OCI-LY7 (cell line): ENCODE results near the gene TRHDE. TPM values are rescaled to one million over a fixed set of nuclear protein-coding genes. Genes with fewer than 3 reads are reported as not detected.

Experiments
- BruUV-seq: library from RNA; stranded (reverse); fragments of 400-500 nt; replicated peaks from 2 replicates; lab custom pipeline; 2021; lab: Mats Ljungman, UMichigan
- CTCF ChIA-PET: fragments of 300-600 bp; sonication (Branson Sonifier 250); formaldehyde crosslinking; loops from one replicate; lab custom pipeline; 2022; ENCODE audit warnings: antibody characterized with exemption; ENCODE audit not compliant: unreplicated experiment; lab: Charles Lee
- POLR2A ChIA-PET: fragments of 300-600 bp; sonication (Branson Sonifier 250); formaldehyde crosslinking; loops from one replicate; lab custom pipeline; 2022; ENCODE audit warnings: antibody characterized with exemption; lab: Charles Lee
- DNase-seq: peaks from one replicate; pipeline ENCODE4 v3.0.0-alpha.2; 2015; ENCODE audit warnings: low spot score
- H2AFZ ChIP-seq: fragments of 200-600 bp; sonication (generic), shearing (Covaris generic); 2 replicates; pipeline ENCODE4 v1.6.1; 2014; ENCODE audit warnings: mild to moderate bottlenecking, antibody characterized with exemption, low read length, moderate library complexity
- H3K27ac ChIP-seq: fragments of 200-600 bp; sonication (generic); 2 replicates; pipeline ENCODE4 v1.5.1; 2014; ENCODE audit warnings: mixed run types, low read depth, mild to moderate bottlenecking, moderate library complexity, low read length, inconsistent platforms; ENCODE audit not compliant: poor library complexity, severe bottlenecking
- H3K36me3 ChIP-seq: fragments of 200-600 bp; sonication (generic); 2 replicates; pipeline ENCODE4 v1.6.1; 2014; ENCODE audit warnings: mild to moderate bottlenecking, antibody characterized with exemption, low read length, moderate library complexity, mixed read lengths; ENCODE audit not compliant: insufficient read depth
- H3K4me1 ChIP-seq: fragments of 200-600 bp; sonication (generic); 2 replicates; pipeline ENCODE4 v1.5.1; 2014; ENCODE audit warnings: mild to moderate bottlenecking, low read length; ENCODE audit not compliant: insufficient read depth, poor library complexity, severe bottlenecking
- H3K4me2 ChIP-seq: fragments of 200-600 bp; sonication (generic); 2 replicates; pipeline ENCODE4 v1.6.1; 2014; ENCODE audit warnings: mild to moderate bottlenecking, low read length
- H3K4me3 ChIP-seq: fragments of 200-600 bp; sonication (generic); 2 replicates; pipeline ENCODE4 v1.5.1; 2014; ENCODE audit warnings: mild to moderate bottlenecking, low read depth, low read length; ENCODE audit not compliant: poor library complexity, severe bottlenecking
- H3K79me2 ChIP-seq: fragments of 200-600 bp; sonication (generic); 2 replicates; pipeline ENCODE4 v1.6.1; 2016; ENCODE audit warnings: low read depth, mild to moderate bottlenecking, low read length, moderate library complexity, mixed read lengths; ENCODE audit not compliant: insufficient read depth
- H3K9me2 ChIP-seq: fragments of 200-600 bp; sonication (generic); 2 replicates; pipeline ENCODE4 v1.6.1; 2016; ENCODE audit warnings: mild to moderate bottlenecking, low read length, mixed read lengths; ENCODE audit not compliant: insufficient read depth
- H3K9me3 ChIP-seq: fragments of 200-600 bp; sonication (generic); 2 replicates; pipeline ENCODE4 v1.6.1; 2014; ENCODE audit warnings: mild to moderate bottlenecking, mixed run types, low read length, mixed read lengths
- H4K20me1 ChIP-seq: fragments of 200-600 bp; sonication (generic); 2 replicates; pipeline ENCODE4 v1.6.1; 2014; ENCODE audit warnings: mild to moderate bottlenecking, antibody characterized with exemption, low read length, moderate library complexity, mixed read lengths; ENCODE audit not compliant: insufficient read depth
- EZH2phosphoT487 ChIP-seq: fragments of 200-600 bp; sonication (generic); IDR thresholded peaks from 2 replicates; pipeline ENCODE4 v1.6.1; 2018; ENCODE audit warnings: low read depth, borderline replicate concordance, mild to moderate bottlenecking, mixed run types, antibody characterized with exemption, low read length, moderate library complexity, mixed read lengths
- intact Hi-C: fragments of 100-400 bp; cut with micrococcal nuclease; formaldehyde crosslinking; loops from one replicate; pipeline ENCODE4 v1.10.0; 2022; ENCODE audit not compliant: unreplicated experiment
- total RNA-seq, 2 experiments: library from RNA; depleted of rRNA in 1 of 2; stranded (reverse); fragments of >200 nt in 1 of 2; shearing (Covaris generic) in 1 of 2; gene quantifications; 2 replicates each; pipeline ENCODE4 v1.2.3, GENCODE V29; 2014 to 2022
- TF ChIP-seq, protein P1 (sequence below): fragments of 200-600 bp; sonication (generic); conservative IDR thresholded peaks from 2 replicates; pipeline ENCODE4 v1.5.1; 2014; ENCODE audit warnings: mild to moderate bottlenecking, antibody characterized with exemption, low read length, moderate library complexity, mixed read lengths

TRHDE gene
- total RNA-seq, 2 experiments from 2014 or later = not detected

- Histone ChIP-seq H2AFZ (no peak overlapping the region), H3K9me3 (no peaks in the 10 kb centered on the region), H3K4me3 (no peak overlapping the region), H3K4me1 (no peaks in the 10 kb centered on the region), H3K27ac (no peak overlapping the region), H3K36me3 (no peaks in the 10 kb centered on the region), H3K9me2 (no peaks in the 10 kb centered on the region), H3K4me2 (no peak overlapping the region), H4K20me1 (no peaks in the 10 kb centered on the region), H3K79me2 (no peaks in the 10 kb centered on the region)
- intact Hi-C loops = no loop called here
- POLR2A ChIA-PET = no interaction called here
- no peak for DNase-seq
- TF ChIP-seq, protein P1, sequence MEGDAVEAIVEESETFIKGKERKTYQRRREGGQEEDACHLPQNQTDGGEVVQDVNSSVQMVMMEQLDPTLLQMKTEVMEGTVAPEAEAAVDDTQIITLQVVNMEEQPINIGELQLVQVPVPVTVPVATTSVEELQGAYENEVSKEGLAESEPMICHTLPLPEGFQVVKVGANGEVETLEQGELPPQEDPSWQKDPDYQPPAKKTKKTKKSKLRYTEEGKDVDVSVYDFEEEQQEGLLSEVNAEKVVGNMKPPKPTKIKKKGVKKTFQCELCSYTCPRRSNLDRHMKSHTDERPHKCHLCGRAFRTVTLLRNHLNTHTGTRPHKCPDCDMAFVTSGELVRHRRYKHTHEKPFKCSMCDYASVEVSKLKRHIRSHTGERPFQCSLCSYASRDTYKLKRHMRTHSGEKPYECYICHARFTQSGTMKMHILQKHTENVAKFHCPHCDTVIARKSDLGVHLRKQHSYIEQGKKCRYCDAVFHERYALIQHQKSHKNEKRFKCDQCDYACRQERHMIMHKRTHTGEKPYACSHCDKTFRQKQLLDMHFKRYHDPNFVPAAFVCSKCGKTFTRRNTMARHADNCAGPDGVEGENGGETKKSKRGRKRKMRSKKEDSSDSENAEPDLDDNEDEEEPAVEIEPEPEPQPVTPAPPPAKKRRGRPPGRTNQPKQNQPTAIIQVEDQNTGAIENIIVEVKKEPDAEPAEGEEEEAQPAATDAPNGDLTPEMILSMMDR = no peak
- TF ChIP-seq EZH2phosphoT487 = no peak
- CTCF ChIA-PET = no interaction called here
- no TSS peak for BruUV-seq
Observed at GRCh38 chr12:72368298-72368697, 96.1 kb downstream of the TRHDE start.

GRCh38 chr12:72368719-72369422 lies 96.7 kb downstream of the TRHDE start:
- Histone ChIP-seq H3K36me3 (no peaks in the 10 kb centered on the region), H3K79me2 (no peaks in the 10 kb centered on the region), H2AFZ (no peak overlapping the region), H3K4me2 (no peak overlapping the region), H3K27ac (no peak overlapping the region), H3K4me1 (no peaks in the 10 kb centered on the region), H3K9me2 (no peaks in the 10 kb centered on the region), H3K4me3 (no peak overlapping the region), H3K9me3 (no peaks in the 10 kb centered on the region), H4K20me1 (no peaks in the 10 kb centered on the region)
- POLR2A ChIA-PET = no interaction called here
- TF ChIP-seq, protein P1 = no peak
- no peak for TF ChIP-seq EZH2phosphoT487
- BruUV-seq = no TSS peak
- intact Hi-C loops = no loop called here
- CTCF ChIA-PET = no interaction called here
- DNase-seq = no peak

DNA sequence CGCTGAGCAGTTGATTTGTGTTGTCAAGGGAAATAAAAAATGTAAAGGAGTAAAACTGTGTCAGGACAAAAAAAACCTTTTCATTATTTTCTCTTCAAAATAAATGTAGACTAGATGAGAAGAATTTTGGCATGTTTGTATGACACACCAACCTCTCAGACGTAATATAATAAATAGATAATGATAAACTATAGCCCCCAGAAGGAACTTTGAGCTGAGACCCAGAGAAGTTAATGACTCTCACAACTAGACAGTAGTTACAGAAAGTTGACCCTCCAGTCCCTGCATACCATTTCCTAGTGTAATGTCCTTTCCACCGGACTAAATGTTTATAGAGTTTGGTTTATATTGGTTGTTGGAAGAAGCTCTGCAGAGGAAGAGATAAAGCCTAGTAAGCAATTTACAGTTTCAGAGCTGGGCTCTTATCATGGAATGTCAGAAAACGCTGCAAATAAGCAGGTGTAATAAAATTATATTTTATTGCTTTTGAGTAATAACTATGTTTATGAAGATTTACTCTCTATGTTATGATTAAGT lies 97.3 kb downstream of the TRHDE start:
- intact Hi-C loops = no loop called here
- no peak overlapping the region for H3K4me2 ChIP-seq
- H3K4me1 ChIP-seq = no peaks in the 10 kb centered on the region
- no TSS peak for BruUV-seq
- no peaks in the 10 kb centered on the region for H4K20me1 ChIP-seq
- no peaks in the 10 kb centered on the region for H3K9me2 ChIP-seq
- ChIA-PET POLR2A (no interaction called here), CTCF (no interaction called here)
- H3K9me3 ChIP-seq = no peaks in the 10 kb centered on the region
- H2AFZ ChIP-seq = no peak overlapping the region
- H3K4me3 ChIP-seq = no peak overlapping the region
- no peaks in the 10 kb centered on the region for H3K36me3 ChIP-seq
- H3K27ac ChIP-seq = no peak overlapping the region
- DNase-seq = no peak
- H3K79me2 ChIP-seq = no peaks in the 10 kb centered on the region
- TF ChIP-seq, protein P1 = no peak
- no peak for TF ChIP-seq EZH2phosphoT487
